ENCODE results near the gene RNF6. TPM values are rescaled to one million over a fixed set of nuclear protein-coding genes. Genes with fewer than 3 reads are reported as not detected.
"Not testable (repeated sequence)": the region's sequence is repeated elsewhere in the genome, so short reads cannot be mapped to it uniquely, and the experiment has no call there.

The RNF6 gene
- total RNA-seq, 2 donors from 2014 or later: 31.2 to 46.2 TPM

DNA sequence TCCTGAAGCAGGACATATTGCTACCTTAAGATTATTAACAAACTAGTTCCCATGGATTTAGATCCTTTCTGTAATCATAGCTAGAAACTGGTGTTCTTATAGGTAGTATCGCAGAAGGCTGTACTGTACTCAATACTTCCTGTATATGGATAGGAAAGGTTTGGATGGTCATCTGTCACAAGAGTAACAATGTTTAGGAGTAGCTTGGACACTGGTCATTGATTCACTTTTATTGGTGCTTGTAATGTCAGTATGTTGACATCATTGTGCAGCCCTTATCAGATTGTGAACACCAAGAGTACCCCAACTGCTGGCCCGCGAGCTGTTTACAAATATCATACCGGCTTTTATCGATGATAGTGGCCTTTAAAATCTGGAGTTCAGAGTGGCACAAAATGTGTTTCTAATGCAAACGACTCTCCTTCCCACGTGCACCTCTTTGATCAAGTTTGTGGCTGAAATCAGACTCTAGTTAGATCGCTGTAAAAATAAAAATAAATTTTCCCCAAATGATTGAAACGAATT is 31.2 kb upstream of the RNF6 start:
- intact Hi-C loops (cut with DNase I): no loop called here
- DNase-seq: no peak
- H3K9ac ChIP-seq (ENCODE audit: low read depth in 2 of 2, low read length in 2 of 2): peak overlapping the region in 1 of 2 donors; percentile 87

GRCh38 chr13:26252006-26252405 is 29.9 kb upstream of the RNF6 start:
- H3K9ac ChIP-seq (ENCODE audit: low read depth in 2 of 2, low read length in 2 of 2); intact Hi-C loops (cut with DNase I); DNase-seq; H3K27me3 ChIP-seq; H3K4me3 ChIP-seq; H3K36me3 ChIP-seq; H3K4me1 ChIP-seq; H3K27ac ChIP-seq; H3K9me3 ChIP-seq: not testable (repeated sequence)

More for the DNA sequence above, 31.2 kb upstream of the RNF6 start:
- no peaks in the 10 kb centered on the region for H3K36me3 ChIP-seq
- peak overlapping the region; percentile 96 for H3K27ac ChIP-seq
- no peaks in the 10 kb centered on the region for H3K9me3 ChIP-seq
- peaks cover 3% of the 10 kb centered on the region for H3K4me1 ChIP-seq
- TF ChIP-seq, protein P1, sequence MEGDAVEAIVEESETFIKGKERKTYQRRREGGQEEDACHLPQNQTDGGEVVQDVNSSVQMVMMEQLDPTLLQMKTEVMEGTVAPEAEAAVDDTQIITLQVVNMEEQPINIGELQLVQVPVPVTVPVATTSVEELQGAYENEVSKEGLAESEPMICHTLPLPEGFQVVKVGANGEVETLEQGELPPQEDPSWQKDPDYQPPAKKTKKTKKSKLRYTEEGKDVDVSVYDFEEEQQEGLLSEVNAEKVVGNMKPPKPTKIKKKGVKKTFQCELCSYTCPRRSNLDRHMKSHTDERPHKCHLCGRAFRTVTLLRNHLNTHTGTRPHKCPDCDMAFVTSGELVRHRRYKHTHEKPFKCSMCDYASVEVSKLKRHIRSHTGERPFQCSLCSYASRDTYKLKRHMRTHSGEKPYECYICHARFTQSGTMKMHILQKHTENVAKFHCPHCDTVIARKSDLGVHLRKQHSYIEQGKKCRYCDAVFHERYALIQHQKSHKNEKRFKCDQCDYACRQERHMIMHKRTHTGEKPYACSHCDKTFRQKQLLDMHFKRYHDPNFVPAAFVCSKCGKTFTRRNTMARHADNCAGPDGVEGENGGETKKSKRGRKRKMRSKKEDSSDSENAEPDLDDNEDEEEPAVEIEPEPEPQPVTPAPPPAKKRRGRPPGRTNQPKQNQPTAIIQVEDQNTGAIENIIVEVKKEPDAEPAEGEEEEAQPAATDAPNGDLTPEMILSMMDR (IDR thresholded peaks at IDR 0.05): no peak
- peak overlapping the region; percentile 95 for H3K4me3 ChIP-seq
- no peaks in the 10 kb centered on the region for H3K27me3 ChIP-seq

GRCh38 chr13:26249551-26249950 is 27.4 kb upstream of the RNF6 start:
- Histone ChIP-seq H3K4me3 (no peak overlapping the region), H3K9ac (ENCODE audit: low read depth in 2 of 2, low read length in 2 of 2) (no peak overlapping the region), H3K9me3 (no peaks in the 10 kb centered on the region), H3K4me1 (no peaks in the 10 kb centered on the region), H3K36me3 (no peaks in the 10 kb centered on the region), H3K27ac (no peak overlapping the region), H3K27me3 (no peaks in the 10 kb centered on the region)
- DNase-seq: no peak
- intact Hi-C loops (cut with DNase I): no loop called here
- TF ChIP-seq, protein P1 (IDR thresholded peaks at IDR 0.05): no peak

DNA sequence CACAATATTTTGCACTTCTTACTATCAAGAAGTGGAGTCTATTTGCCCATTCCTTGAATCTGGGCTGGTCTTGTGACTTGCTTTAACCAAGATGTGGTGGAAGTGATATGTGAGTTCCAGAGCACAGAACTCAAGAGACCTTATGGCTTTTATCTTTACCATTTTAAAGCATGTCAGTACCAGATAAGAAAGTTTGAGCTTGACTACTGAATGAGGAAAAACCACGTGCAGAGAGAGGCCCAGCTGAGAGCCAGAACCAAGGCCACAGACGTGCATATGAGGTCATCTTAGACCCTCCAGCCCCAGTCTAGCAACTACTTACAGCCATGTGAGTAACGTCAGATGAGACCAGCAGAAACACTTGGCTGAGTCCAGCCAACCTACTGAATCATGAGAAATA is 25.5 kb upstream of the RNF6 start:
- Histone ChIP-seq H3K9ac (ENCODE audit: low read depth in 2 of 2, low read length in 2 of 2) (no peak overlapping the region), H3K27ac (no peak overlapping the region)
- intact Hi-C loops (cut with DNase I): no loop called here

DNA sequence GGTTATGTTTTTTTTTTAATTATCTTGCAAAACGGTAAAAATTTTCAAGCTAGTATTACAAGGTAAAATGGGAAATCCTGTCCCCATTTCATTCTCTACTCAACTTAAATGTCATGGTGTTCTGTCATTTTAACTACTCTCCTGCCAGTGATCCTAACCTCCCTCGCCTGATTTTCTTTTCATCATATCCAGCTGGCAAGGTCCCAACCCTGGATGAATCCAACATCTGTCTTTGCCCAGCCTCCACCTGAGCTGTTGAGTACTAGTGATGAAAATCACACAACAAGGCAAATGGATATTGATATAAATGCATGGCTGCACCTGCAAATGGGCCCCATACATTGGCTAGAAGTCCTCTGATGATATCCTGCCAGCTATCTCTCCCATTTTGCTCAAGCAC is 24.9 kb upstream of the RNF6 start:
- no peak overlapping the region for H3K4me3 ChIP-seq
- H3K9ac ChIP-seq (ENCODE audit: low read depth in 2 of 2, low read length in 2 of 2): no peak overlapping the region
- H3K9me3 ChIP-seq: no peaks in the 10 kb centered on the region
- TF ChIP-seq, protein P1 (IDR thresholded peaks at IDR 0.05): no peak
- H3K36me3 ChIP-seq: no peaks in the 10 kb centered on the region
- no peak for DNase-seq
- intact Hi-C loops (cut with DNase I): no loop called here
- H3K4me1 ChIP-seq: no peaks in the 10 kb centered on the region
- no peaks in the 10 kb centered on the region for H3K27me3 ChIP-seq
- no peak overlapping the region for H3K27ac ChIP-seq

More for the DNA sequence above, 25.5 kb upstream of the RNF6 start:
- Histone ChIP-seq H3K4me3 (no peak overlapping the region), H3K36me3 (no peaks in the 10 kb centered on the region), H3K9me3 (no peaks in the 10 kb centered on the region), H3K27me3 (no peaks in the 10 kb centered on the region), H3K4me1 (no peaks in the 10 kb centered on the region)
- no peak for DNase-seq
- TF ChIP-seq, protein P1 (IDR thresholded peaks at IDR 0.05): no peak

GRCh38 chr13:26246154-26246553 is 24.0 kb upstream of the RNF6 start:
- H3K4me3 ChIP-seq: no peak overlapping the region
- no peak for DNase-seq

More at GRCh38 chr13:26246154-26246553, 24.0 kb upstream of the RNF6 start:
- Histone ChIP-seq H3K27me3 (no peaks in the 10 kb centered on the region), H3K9me3 (no peaks in the 10 kb centered on the region), H3K27ac (no peak overlapping the region), H3K36me3 (no peaks in the 10 kb centered on the region), H3K4me1 (no peaks in the 10 kb centered on the region), H3K9ac (ENCODE audit: low read depth in 2 of 2, low read length in 2 of 2) (no peak overlapping the region)
- TF ChIP-seq, protein P1 (IDR thresholded peaks at IDR 0.05): no peak
- intact Hi-C loops (cut with DNase I): no loop called here
